Dermis blood vessel endothelial cell (primary cell): Measurements from ENCODE around the gene CFHR3. TPM values are rescaled to one million over a fixed set of nuclear protein-coding genes. Genes with fewer than 3 reads are reported as not detected.
"Not testable (repeated sequence)": the region's sequence is repeated elsewhere in the genome, so short reads cannot be mapped to it uniquely, and the experiment has no call there.

Experiments used
- DNase-seq: peaks from one replicate; pipeline ENCODE4 v3.0.0; 2010
- total RNA-seq: library from RNA; depleted of rRNA; stranded (reverse); fragments of >200 nt; gene quantifications from 2 replicates; pipeline ENCODE4 v1.2.3, GENCODE V29; 2014

Gene CFHR3
- total RNA-seq = not detected in 2 replicates

GRCh38 chr1:196774603-196775002 is at the start of gene CFHR3:
Gene CFHR3 (plus strand): TSS chr1:196774840. CDS start chr1:196774887, 47 bp downstream.
- DNase-seq = no peak

GRCh38 chr1:196732526-196732925 is 42.1 kb upstream of the CFHR3 start:
- no peak for DNase-seq

GRCh38 chr1:196733091-196733970 is 41.3 kb upstream of the CFHR3 start:
- no peak for DNase-seq

- no peak for DNase-seq
These were observed 40.6 kb upstream of the CFHR3 start for GRCh38 chr1:196734006-196734405.

GRCh38 chr1:196734460-196734859 is 40.2 kb upstream of the CFHR3 start:
- DNase-seq = no peak

GRCh38 chr1:196738730-196739129 is 35.9 kb upstream of the CFHR3 start:
- DNase-seq = no peak

- peak; percentile 28 for DNase-seq
These were observed 31.4 kb upstream of the CFHR3 start for GRCh38 chr1:196743244-196743643.

- DNase-seq = not testable (repeated sequence)
These were observed 9.5 kb upstream of the CFHR3 start for GRCh38 chr1:196765019-196765740.

- DNase-seq = not testable (repeated sequence)
These were observed 4.8 kb upstream of the CFHR3 start for GRCh38 chr1:196769823-196770222.

GRCh38 chr1:196773713-196774112 is 927 bp upstream of the CFHR3 start:
- DNase-seq = no peak

- no peak for DNase-seq
These were observed 465 bp upstream of the CFHR3 start for GRCh38 chr1:196774175-196774574.

GRCh38 chr1:196777603-196778002 is 3.0 kb downstream of the CFHR3 start:
- DNase-seq = no peak

GRCh38 chr1:196779093-196779492 is 4.5 kb downstream of the CFHR3 start:
- DNase-seq = no peak

- not testable (repeated sequence) for DNase-seq
These were observed 16.6 kb downstream of the CFHR3 start for GRCh38 chr1:196791252-196791651.

GRCh38 chr1:196794103-196794502 is 19.5 kb downstream of the CFHR3 start:
- DNase-seq = not testable (repeated sequence)

- DNase-seq = no peak
These were observed 23.3 kb downstream of the CFHR3 start for GRCh38 chr1:196797891-196798290.

- DNase-seq = not testable (repeated sequence)
These were observed 27.3 kb downstream of the CFHR3 start for GRCh38 chr1:196801920-196802319.

- no peak for DNase-seq
These were observed 34.0 kb downstream of the CFHR3 start for GRCh38 chr1:196808529-196809235.

GRCh38 chr1:196817442-196817841 is 42.8 kb downstream of the CFHR3 start:
- DNase-seq = not testable (repeated sequence)

- not testable (repeated sequence) for DNase-seq
These were observed 44.9 kb downstream of the CFHR3 start, which contains the start of gene CFHR1 for GRCh38 chr1:196819531-196819930. Gene CFHR1 (plus strand): TSS chr1:196819731. CDS start chr1:196819845, 114 bp downstream.

- DNase-seq = peak; percentile 48
These were observed 53.2 kb downstream of the CFHR3 start for GRCh38 chr1:196827860-196828259.
